ENCODE results near the gene CALN1.

CALN1 gene

GRCh38 chr7:72223351-72223750 lies 188.8 kb downstream of the CALN1 start:
- Histone ChIP-seq H3K9me3 (replicated peaks; ENCODE audit: insufficient read depth, low read length) (no peaks in the 10 kb centered on the region), H3K27me3 (replicated peaks; ENCODE audit: insufficient read depth, low read length) (no peaks in the 10 kb centered on the region), H3K4me1 (ENCODE audit: low read length) (no peaks in the 10 kb centered on the region), H2AFZ (ENCODE audit: low read length) (no peak overlapping the region), H3K4me3 (ENCODE audit: low read length) (no peak overlapping the region), H3K79me2 (ENCODE audit: low read length) (no peaks in the 10 kb centered on the region), H3K27ac (ENCODE audit: low read length) (no peak overlapping the region), H4K20me1 (ENCODE audit: insufficient read depth, low read length) (no peaks in the 10 kb centered on the region), H3K4me2 (ENCODE audit: low read depth, low read length) (no peak overlapping the region), H3K36me3 (replicated peaks; ENCODE audit: insufficient read depth, low read length) (no peaks in the 10 kb centered on the region), H3K9me2 (replicated peaks; ENCODE audit: insufficient read depth, low read length) (no peaks in the 10 kb centered on the region), H3F3A (ENCODE audit: insufficient read depth, low read length) (no peaks in the 10 kb centered on the region), H3K9ac (ENCODE audit: low read length) (no peak overlapping the region)
- DNase-seq = no peak
- TF ChIP-seq EZH2 (optimal IDR thresholded peaks at IDR 0.05; ENCODE audit: low read depth, low read length) (no peak), CTCF (IDR thresholded peaks at IDR 0.05; ENCODE audit: low read length) (no peak), EZH2phosphoT487 (IDR thresholded peaks at IDR 0.05; ENCODE audit: low read length) (no peak)

DNA sequence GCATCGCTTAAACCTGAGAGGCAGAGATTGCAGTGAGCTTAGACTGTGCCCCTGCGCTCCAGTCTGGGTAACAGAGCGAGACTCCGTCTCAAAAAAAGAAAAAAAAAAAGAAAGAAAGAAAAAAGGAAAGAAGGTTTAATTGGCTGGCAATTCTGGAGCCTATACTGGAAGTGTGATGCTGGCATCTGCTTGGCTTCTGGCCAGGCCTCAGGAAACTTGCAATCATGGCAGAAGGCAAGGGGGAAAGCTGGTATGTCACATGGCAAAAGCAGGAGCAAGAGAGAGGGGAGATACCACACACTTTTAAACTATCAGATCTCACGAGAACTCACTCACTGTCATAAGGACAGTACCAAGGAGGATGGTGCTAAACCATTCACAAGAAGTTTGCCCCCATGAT lies 190.0 kb downstream of the CALN1 start:
- no peak overlapping the region for H3K9ac ChIP-seq (ENCODE audit: low read length)
- H3K27me3 ChIP-seq (replicated peaks; ENCODE audit: insufficient read depth, low read length) = no peaks in the 10 kb centered on the region
- H3K9me2 ChIP-seq (replicated peaks; ENCODE audit: insufficient read depth, low read length) = no peaks in the 10 kb centered on the region
- TF ChIP-seq EZH2 (optimal IDR thresholded peaks at IDR 0.05; ENCODE audit: low read depth, low read length) (no peak), EZH2phosphoT487 (IDR thresholded peaks at IDR 0.05; ENCODE audit: low read length) (no peak), CTCF (IDR thresholded peaks at IDR 0.05; ENCODE audit: low read length) (no peak)
- no peaks in the 10 kb centered on the region for H4K20me1 ChIP-seq (ENCODE audit: insufficient read depth, low read length)
- H3K4me2 ChIP-seq (ENCODE audit: low read depth, low read length) = no peak overlapping the region
- H3K4me3 ChIP-seq (ENCODE audit: low read length) = no peak overlapping the region
- no peaks in the 10 kb centered on the region for H3K9me3 ChIP-seq (replicated peaks; ENCODE audit: insufficient read depth, low read length)
- H3K27ac ChIP-seq (ENCODE audit: low read length) = no peak overlapping the region
- no peak overlapping the region for H2AFZ ChIP-seq (ENCODE audit: low read length)
- DNase-seq = no peak
- H3K36me3 ChIP-seq (replicated peaks; ENCODE audit: insufficient read depth, low read length) = no peaks in the 10 kb centered on the region
- H3K79me2 ChIP-seq (ENCODE audit: low read length) = no peaks in the 10 kb centered on the region
- no peaks in the 10 kb centered on the region for H3K4me1 ChIP-seq (ENCODE audit: low read length)
- H3F3A ChIP-seq (ENCODE audit: insufficient read depth, low read length) = no peaks in the 10 kb centered on the region

- H3K9me2 ChIP-seq (replicated peaks; ENCODE audit: insufficient read depth, low read length) = no peaks in the 10 kb centered on the region
- H3K36me3 ChIP-seq (replicated peaks; ENCODE audit: insufficient read depth, low read length) = no peaks in the 10 kb centered on the region
- DNase-seq = no peak
- H3K4me3 ChIP-seq (ENCODE audit: low read length) = no peak overlapping the region
- no peaks in the 10 kb centered on the region for H3K79me2 ChIP-seq (ENCODE audit: low read length)
- no peaks in the 10 kb centered on the region for H3K27me3 ChIP-seq (replicated peaks; ENCODE audit: insufficient read depth, low read length)
- no peaks in the 10 kb centered on the region for H3K9me3 ChIP-seq (replicated peaks; ENCODE audit: insufficient read depth, low read length)
- no peaks in the 10 kb centered on the region for H4K20me1 ChIP-seq (ENCODE audit: insufficient read depth, low read length)
- H2AFZ ChIP-seq (ENCODE audit: low read length) = no peak overlapping the region
- no peaks in the 10 kb centered on the region for H3K4me1 ChIP-seq (ENCODE audit: low read length)
- no peak for TF ChIP-seq CTCF (IDR thresholded peaks at IDR 0.05; ENCODE audit: low read length)
- no peak for TF ChIP-seq EZH2 (optimal IDR thresholded peaks at IDR 0.05; ENCODE audit: low read depth, low read length)
- TF ChIP-seq EZH2phosphoT487 (IDR thresholded peaks at IDR 0.05; ENCODE audit: low read length) = no peak
- no peaks in the 10 kb centered on the region for H3F3A ChIP-seq (ENCODE audit: insufficient read depth, low read length)
- no peak overlapping the region for H3K27ac ChIP-seq (ENCODE audit: low read length)
- H3K9ac ChIP-seq (ENCODE audit: low read length) = no peak overlapping the region
- H3K4me2 ChIP-seq (ENCODE audit: low read depth, low read length) = no peak overlapping the region
Measured at GRCh38 chr7:72219500-72219899, 192.6 kb downstream of the CALN1 start.
